Liver (tissue), 9 donors: ENCODE data around the gene GLI2. TPM values are rescaled to one million over a fixed set of nuclear protein-coding genes. Genes with fewer than 3 reads are reported as not detected.

Experiments used
- DNase-seq: peaks from one replicate; pipeline ENCODE4 v3.0.0-alpha.2; 2017; ENCODE audit warnings: low spot score
- H3K27ac ChIP-seq, 2 donors: one replicate each; pipeline ENCODE4 v1.7.0; 2013; ENCODE audit warnings: inconsistent platforms in 2 of 2, low read length in 2 of 2, control low read depth in 1 of 2, low read depth in 1 of 2, mild to moderate bottlenecking in 1 of 2
- H3K27me3 ChIP-seq, 4 donors: one replicate each; pipeline versions ENCODE4 v1.6.1 to v1.7.0; 2013; ENCODE audit warnings: low read length in 3 of 4, inconsistent platforms in 1 of 4, mild to moderate bottlenecking in 1 of 4, moderate library complexity in 1 of 4; ENCODE audit not compliant: control insufficient read depth in 4 of 4, insufficient read depth in 4 of 4
- H3K36me3 ChIP-seq, 4 donors: one replicate each; pipeline versions ENCODE4 v1.6.1 to v1.7.0; 2013; ENCODE audit warnings: low read length in 3 of 4, mild to moderate bottlenecking in 3 of 4, low read depth in 1 of 4, moderate library complexity in 1 of 4; ENCODE audit not compliant: control insufficient read depth in 4 of 4, insufficient read depth in 3 of 4
- H3K4me1 ChIP-seq, 4 donors: one replicate each; pipeline versions ENCODE4 v1.6.1 to v1.7.0; 2013; ENCODE audit warnings: low read length in 3 of 4, mild to moderate bottlenecking in 3 of 4, moderate library complexity in 1 of 4; ENCODE audit not compliant: control insufficient read depth in 4 of 4, insufficient read depth in 4 of 4
- H3K4me3 ChIP-seq, 3 donors: one replicate each; pipeline versions ENCODE4 v1.6.1 to v1.7.0; 2013; ENCODE audit warnings: low read length in 3 of 3, control low read depth in 1 of 3, low read depth in 1 of 3, mild to moderate bottlenecking in 1 of 3
- H3K9ac ChIP-seq, 2 donors: one replicate each; pipeline ENCODE4 v1.7.0; 2013; ENCODE audit warnings: low read length in 2 of 2, mild to moderate bottlenecking in 2 of 2, moderate library complexity in 2 of 2, control low read depth in 1 of 2, low read depth in 1 of 2
- H3K9me3 ChIP-seq, 4 donors: one replicate each; pipeline versions ENCODE4 v1.6.1 to v1.7.0; 2013; ENCODE audit warnings: low read length in 3 of 4; ENCODE audit not compliant: control insufficient read depth in 4 of 4
- CTCF ChIP-seq: fragments of 150-350 bp; IDR thresholded peaks from 2 replicates; pipeline ENCODE4 v1.5.1; 2017; ENCODE audit warnings: improper control_type of control experiment, low read depth, low read length; ENCODE audit not compliant: missing input control
- EGR1 ChIP-seq, 2 donors: IDR thresholded peaks; 2 replicates each; pipeline ENCODE4 v1.6.1; 2016 to 2018; ENCODE audit warnings: antibody characterized with exemption in 2 of 2, low read depth in 2 of 2
- FOXA1 ChIP-seq: IDR thresholded peaks from 2 replicates; pipeline ENCODE4 v1.6.1; 2016; ENCODE audit warnings: antibody characterized with exemption
- FOXA2 ChIP-seq: IDR thresholded peaks from 2 replicates; pipeline ENCODE4 v1.6.1; 2016; ENCODE audit warnings: antibody characterized with exemption
- GABPA ChIP-seq, 2 donors: IDR thresholded peaks in 1 of 2; conservative IDR thresholded peaks in 1 of 2; 2 replicates each; pipeline ENCODE4 v1.6.1; 2016; ENCODE audit warnings: antibody characterized with exemption in 2 of 2, mild to moderate bottlenecking in 1 of 2, moderate library complexity in 1 of 2
- HNF4A ChIP-seq, 2 donors: conservative IDR thresholded peaks; 2 replicates each; pipeline ENCODE4 v1.6.1; 2016; ENCODE audit warnings: antibody characterized with exemption in 2 of 2, mild to moderate bottlenecking in 2 of 2
- HNF4G ChIP-seq: IDR thresholded peaks from 2 replicates; pipeline ENCODE4 v1.6.1; 2016; ENCODE audit warnings: antibody characterized with exemption
- JUND ChIP-seq, 2 donors: IDR thresholded peaks; 2 replicates each; pipeline ENCODE4 v1.6.1; 2016; ENCODE audit warnings: antibody characterized with exemption in 2 of 2
- NR2F2 ChIP-seq: IDR thresholded peaks from 2 replicates; pipeline ENCODE4 v1.6.1; 2016; ENCODE audit warnings: antibody characterized with exemption
- RAD21 ChIP-seq, 2 donors: IDR thresholded peaks; 2 replicates each; pipeline ENCODE4 v1.6.1; 2016; ENCODE audit warnings: antibody characterized with exemption in 2 of 2, mild to moderate bottlenecking in 2 of 2
- RXRA ChIP-seq, 2 donors: IDR thresholded peaks; 2 replicates each; pipeline ENCODE4 v1.6.1; 2017 to 2018; ENCODE audit warnings: antibody characterized with exemption in 2 of 2, mild to moderate bottlenecking in 1 of 2
- SP1 ChIP-seq: IDR thresholded peaks from 2 replicates; pipeline ENCODE4 v1.6.1; 2018; ENCODE audit warnings: antibody characterized with exemption, mild to moderate bottlenecking
- TAF1 ChIP-seq: conservative IDR thresholded peaks from 2 replicates; pipeline ENCODE4 v1.6.1; 2016; ENCODE audit warnings: antibody characterized with exemption, mild to moderate bottlenecking
- YY1 ChIP-seq: IDR thresholded peaks from 2 replicates; pipeline ENCODE4 v1.6.1; 2016; ENCODE audit warnings: antibody characterized with exemption, mild to moderate bottlenecking
- ZBTB33 ChIP-seq: IDR thresholded peaks from 2 replicates; pipeline ENCODE4 v1.6.1; 2016; ENCODE audit warnings: antibody characterized with exemption
- WGBS: extraction: QIAGEN DNeasy Blood & Tissue Kit; methylation state at CpG from one replicate; pipeline ENCODE4 v1.1.7; 2013; 5-methylcytosine and 5-hydroxymethylcytosine counted together
- polyA plus RNA-seq, 2 donors: library from polyadenylated mRNA; stranded (reverse) in 1 of 2; unstranded in 1 of 2; fragments of 200-250 nt in 1 of 2; fragments of >200 nt in 1 of 2; fragmentation: Nextera tagmentation in 1 of 2; extraction: Ambion mirVana in 1 of 2; gene quantifications; one replicate each; pipeline versions ENCODE4 v1.2.1 to v1.2.3, GENCODE V29; 2013 to 2015
- total RNA-seq, 2 donors: library from RNA; depleted of rRNA; stranded (reverse); fragments of >200 nt; gene quantifications; one replicate each; pipeline ENCODE4 v1.2.3, GENCODE V29; 2014
- TF ChIP-seq, protein P1 (sequence below): IDR thresholded peaks from 2 replicates; pipeline ENCODE4 v1.6.1; 2016; ENCODE audit warnings: antibody characterized with exemption
- TF ChIP-seq, protein P2 (sequence below): IDR thresholded peaks from 2 replicates; pipeline ENCODE4 v1.6.1; 2016; ENCODE audit warnings: antibody characterized with exemption, mild to moderate bottlenecking
- donor health status: healthy.
- donor health status: healthy.
- donor health status: healthy.
- donor health status: healthy.
- donor health status: healthy.

GLI2 gene
- total and polyA plus RNA-seq, 4 donors, result 0.04 to 0.16 (median 0.11) TPM

GRCh38 chr2:120770641-120771040 lies 35.0 kb downstream of the GLI2 start:
- Histone ChIP-seq H3K4me3 (no peak overlapping the region), H3K27ac (no peak overlapping the region), H3K9me3 (no peaks in the 10 kb centered on the region), H3K36me3 (no peaks in the 10 kb centered on the region), H3K4me1 (no peaks in the 10 kb centered on the region), H3K27me3 (no peaks in the 10 kb centered on the region), H3K9ac (no peak overlapping the region)
- TF ChIP-seq HNF4A (conservative IDR thresholded peaks at IDR 0.05) (no peak), RXRA (IDR thresholded peaks at IDR 0.05) (no peak), RAD21 (IDR thresholded peaks at IDR 0.05) (no peak), YY1 (no peak), CTCF (no peak), HNF4G (no peak), FOXA1 (no peak), TAF1 (no peak), EGR1 (IDR thresholded peaks at IDR 0.05; ENCODE audit: low read depth in 2 of 2) (no peak), JUND (IDR thresholded peaks at IDR 0.05) (no peak), ZBTB33 (no peak), GABPA (IDR thresholded peaks at IDR 0.05 in 1 of 2, conservative IDR thresholded peaks at IDR 0.05 in 1 of 2) (no peak), FOXA2 (no peak)
- TF ChIP-seq, protein P1, sequence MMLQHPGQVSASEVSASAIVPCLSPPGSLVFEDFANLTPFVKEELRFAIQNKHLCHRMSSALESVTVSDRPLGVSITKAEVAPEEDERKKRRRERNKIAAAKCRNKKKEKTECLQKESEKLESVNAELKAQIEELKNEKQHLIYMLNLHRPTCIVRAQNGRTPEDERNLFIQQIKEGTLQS, result no peak
- TF ChIP-seq, protein P2, sequence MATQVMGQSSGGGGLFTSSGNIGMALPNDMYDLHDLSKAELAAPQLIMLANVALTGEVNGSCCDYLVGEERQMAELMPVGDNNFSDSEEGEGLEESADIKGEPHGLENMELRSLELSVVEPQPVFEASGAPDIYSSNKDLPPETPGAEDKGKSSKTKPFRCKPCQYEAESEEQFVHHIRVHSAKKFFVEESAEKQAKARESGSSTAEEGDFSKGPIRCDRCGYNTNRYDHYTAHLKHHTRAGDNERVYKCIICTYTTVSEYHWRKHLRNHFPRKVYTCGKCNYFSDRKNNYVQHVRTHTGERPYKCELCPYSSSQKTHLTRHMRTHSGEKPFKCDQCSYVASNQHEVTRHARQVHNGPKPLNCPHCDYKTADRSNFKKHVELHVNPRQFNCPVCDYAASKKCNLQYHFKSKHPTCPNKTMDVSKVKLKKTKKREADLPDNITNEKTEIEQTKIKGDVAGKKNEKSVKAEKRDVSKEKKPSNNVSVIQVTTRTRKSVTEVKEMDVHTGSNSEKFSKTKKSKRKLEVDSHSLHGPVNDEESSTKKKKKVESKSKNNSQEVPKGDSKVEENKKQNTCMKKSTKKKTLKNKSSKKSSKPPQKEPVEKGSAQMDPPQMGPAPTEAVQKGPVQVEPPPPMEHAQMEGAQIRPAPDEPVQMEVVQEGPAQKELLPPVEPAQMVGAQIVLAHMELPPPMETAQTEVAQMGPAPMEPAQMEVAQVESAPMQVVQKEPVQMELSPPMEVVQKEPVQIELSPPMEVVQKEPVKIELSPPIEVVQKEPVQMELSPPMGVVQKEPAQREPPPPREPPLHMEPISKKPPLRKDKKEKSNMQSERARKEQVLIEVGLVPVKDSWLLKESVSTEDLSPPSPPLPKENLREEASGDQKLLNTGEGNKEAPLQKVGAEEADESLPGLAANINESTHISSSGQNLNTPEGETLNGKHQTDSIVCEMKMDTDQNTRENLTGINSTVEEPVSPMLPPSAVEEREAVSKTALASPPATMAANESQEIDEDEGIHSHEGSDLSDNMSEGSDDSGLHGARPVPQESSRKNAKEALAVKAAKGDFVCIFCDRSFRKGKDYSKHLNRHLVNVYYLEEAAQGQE, result no peak
- DNase-seq, result no peak
- WGBS, result 85% methylated on average over 6 of the region's 6 CpGs

DNA sequence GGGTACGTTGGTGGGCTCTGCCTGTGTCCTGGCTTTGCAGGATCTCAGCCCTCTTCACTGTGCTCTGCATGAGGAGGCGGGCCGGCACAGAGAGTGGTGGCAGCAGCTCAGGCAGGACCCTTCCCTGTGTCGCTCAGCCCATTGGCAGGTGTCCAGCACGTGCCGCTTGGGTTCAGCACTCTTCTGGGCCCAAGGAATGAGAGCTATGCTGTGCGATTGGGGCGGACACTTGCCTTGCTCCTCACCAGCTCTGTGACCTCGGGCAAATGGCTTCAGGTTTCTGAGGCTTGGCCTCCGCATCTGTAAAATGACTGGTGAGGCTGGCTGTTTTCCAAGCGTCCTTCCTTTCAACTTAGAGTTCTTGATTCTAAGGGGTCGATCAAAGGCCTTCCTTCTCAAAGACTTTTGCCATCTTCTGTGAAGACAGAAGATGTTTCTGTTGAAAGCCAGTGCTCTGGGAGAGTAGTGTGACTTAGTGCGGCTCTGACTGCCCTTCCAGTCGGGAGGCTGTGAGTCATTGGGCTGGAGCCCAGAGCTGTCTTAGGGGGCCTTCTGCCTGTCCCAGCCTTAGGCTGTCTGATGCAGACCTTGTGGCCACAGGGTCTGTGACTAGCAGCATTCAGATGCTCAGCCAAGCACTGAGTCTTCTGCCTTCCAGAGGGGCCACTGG lies 35.6 kb downstream of the GLI2 start:
- WGBS, result 80% methylated on average over 14 of the region's 14 CpGs
- DNase-seq, result no peak
- Histone ChIP-seq H3K36me3 (no peaks in the 10 kb centered on the region), H3K9ac (no peak overlapping the region), H3K27ac (no peak overlapping the region), H3K4me3 (no peak overlapping the region), H3K9me3 (no peaks in the 10 kb centered on the region), H3K27me3 (no peaks in the 10 kb centered on the region), H3K4me1 (no peaks in the 10 kb centered on the region)
- TF ChIP-seq RXRA (IDR thresholded peaks at IDR 0.05) (no peak), GABPA (IDR thresholded peaks at IDR 0.05 in 1 of 2, conservative IDR thresholded peaks at IDR 0.05 in 1 of 2) (no peak), SP1 (no peak), CTCF (no peak), YY1 (no peak), JUND (IDR thresholded peaks at IDR 0.05) (no peak), FOXA1 (no peak), RAD21 (IDR thresholded peaks at IDR 0.05) (no peak), ZBTB33 (no peak), EGR1 (IDR thresholded peaks at IDR 0.05; ENCODE audit: low read depth in 2 of 2) (no peak), HNF4G (no peak), NR2F2 (no peak), TAF1 (no peak)
- TF ChIP-seq, protein P1, result no peak
